ENCODE measurements around the gene MBNL1.

DNA sequence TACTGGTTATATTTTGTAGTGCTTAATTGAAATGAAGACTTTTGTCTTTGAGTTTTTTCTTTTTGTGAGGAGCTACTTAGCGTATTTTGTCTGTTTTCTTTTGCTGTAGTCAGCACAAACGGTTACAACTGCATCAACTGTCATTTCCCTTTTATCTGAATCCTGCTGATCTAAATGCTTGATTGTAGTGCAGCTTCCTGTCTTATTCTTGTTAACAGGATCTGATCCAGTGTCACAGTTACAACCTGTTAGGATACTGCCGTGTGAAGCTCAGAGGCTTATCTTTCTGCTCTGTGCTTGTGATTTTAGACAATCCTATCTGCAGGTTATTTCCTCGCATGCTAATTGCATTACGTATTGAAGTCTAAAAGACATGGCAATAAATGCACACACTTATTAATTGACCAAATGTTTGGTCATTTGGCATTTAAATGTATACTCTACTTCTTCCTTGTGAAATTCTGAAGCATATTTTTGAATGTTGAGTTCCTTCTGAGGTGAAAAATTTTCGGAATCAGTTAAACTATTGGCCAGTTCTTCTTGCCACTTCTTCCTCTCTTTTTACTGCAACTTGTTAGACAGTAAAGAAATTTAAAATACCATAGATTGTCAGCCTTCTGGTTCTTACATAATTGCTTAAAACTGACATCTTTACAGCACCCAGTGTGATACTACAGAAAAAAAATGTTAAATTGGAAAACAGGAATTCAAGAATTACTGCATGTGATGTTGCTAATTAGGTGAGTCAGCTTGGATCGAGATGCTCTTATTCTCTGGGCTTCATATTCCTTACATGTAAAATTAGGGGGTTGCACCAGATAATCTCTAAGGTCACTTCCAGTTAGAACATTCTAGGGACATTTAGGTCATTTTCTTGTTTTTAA lies 168.2 kb downstream of the MBNL1 start:
- TF ChIP-seq, protein P1, sequence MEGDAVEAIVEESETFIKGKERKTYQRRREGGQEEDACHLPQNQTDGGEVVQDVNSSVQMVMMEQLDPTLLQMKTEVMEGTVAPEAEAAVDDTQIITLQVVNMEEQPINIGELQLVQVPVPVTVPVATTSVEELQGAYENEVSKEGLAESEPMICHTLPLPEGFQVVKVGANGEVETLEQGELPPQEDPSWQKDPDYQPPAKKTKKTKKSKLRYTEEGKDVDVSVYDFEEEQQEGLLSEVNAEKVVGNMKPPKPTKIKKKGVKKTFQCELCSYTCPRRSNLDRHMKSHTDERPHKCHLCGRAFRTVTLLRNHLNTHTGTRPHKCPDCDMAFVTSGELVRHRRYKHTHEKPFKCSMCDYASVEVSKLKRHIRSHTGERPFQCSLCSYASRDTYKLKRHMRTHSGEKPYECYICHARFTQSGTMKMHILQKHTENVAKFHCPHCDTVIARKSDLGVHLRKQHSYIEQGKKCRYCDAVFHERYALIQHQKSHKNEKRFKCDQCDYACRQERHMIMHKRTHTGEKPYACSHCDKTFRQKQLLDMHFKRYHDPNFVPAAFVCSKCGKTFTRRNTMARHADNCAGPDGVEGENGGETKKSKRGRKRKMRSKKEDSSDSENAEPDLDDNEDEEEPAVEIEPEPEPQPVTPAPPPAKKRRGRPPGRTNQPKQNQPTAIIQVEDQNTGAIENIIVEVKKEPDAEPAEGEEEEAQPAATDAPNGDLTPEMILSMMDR (IDR thresholded peaks at IDR 0.05) = no peak
- TF ChIP-seq POLR2A (IDR thresholded peaks at IDR 0.05) (no peak), EP300 (IDR thresholded peaks at IDR 0.05) (no peak)

Measured in tibial nerve (tissue), 4 donors.